ENCODE measurements around the gene PRKCE.
"Not testable (repeated sequence)": the region's sequence is repeated elsewhere in the genome, so short reads cannot be mapped to it uniquely, and the experiment has no call there.

PRKCE gene

GRCh38 chr2:45851576-45852304, 200.3 kb downstream of the PRKCE start:
- Histone ChIP-seq H3K4me3 (ENCODE audit: low read length in 2 of 2) (no peak overlapping the region), H3K27ac (ENCODE audit: low read length) (no peak overlapping the region), H3K27me3 (ENCODE audit: control insufficient read depth in 1 of 2, insufficient read depth in 2 of 2, low read length in 2 of 2) (no peaks in the 10 kb centered on the region), H3K36me3 (ENCODE audit: control insufficient read depth in 2 of 2, insufficient read depth in 2 of 2, low read length in 2 of 2) (no peaks in the 10 kb centered on the region), H3K4me1 (ENCODE audit: control insufficient read depth, insufficient read depth, low read length) (peaks cover 44% of the 10 kb centered on the region), H3K9ac (ENCODE audit: low read length in 2 of 2) (no peak overlapping the region), H3K9me3 (ENCODE audit: control insufficient read depth in 2 of 2, low read length in 2 of 2) (peaks cover 0 to 2% of the 10 kb centered on the region in 2 donors)

GRCh38 chr2:45852450-45853150, 201.1 kb downstream of the PRKCE start:
- peaks cover 44% of the 10 kb centered on the region for H3K4me1 ChIP-seq (ENCODE audit: control insufficient read depth, insufficient read depth, low read length)
- no peak overlapping the region for H3K27ac ChIP-seq (ENCODE audit: low read length)

GRCh38 chr2:45855374-45855773, 203.9 kb downstream of the PRKCE start:
- no peaks in the 10 kb centered on the region for H3K27me3 ChIP-seq (ENCODE audit: control insufficient read depth in 1 of 2, insufficient read depth in 2 of 2, low read length in 2 of 2)
- peak overlapping the region in 1 of 2 donors; percentile 30 for H3K4me3 ChIP-seq (ENCODE audit: low read length in 2 of 2)
- no peak overlapping the region for H3K27ac ChIP-seq (ENCODE audit: low read length)
- no peaks in the 10 kb centered on the region for H3K36me3 ChIP-seq (ENCODE audit: control insufficient read depth in 2 of 2, insufficient read depth in 2 of 2, low read length in 2 of 2)
- H3K9ac ChIP-seq (ENCODE audit: low read length in 2 of 2) = peak overlapping the region in 1 of 2 donors; percentile 18
- H3K4me1 ChIP-seq (ENCODE audit: control insufficient read depth, insufficient read depth, low read length) = peaks cover 40% of the 10 kb centered on the region
- peaks cover 0 to 2% of the 10 kb centered on the region in 2 donors for H3K9me3 ChIP-seq (ENCODE audit: control insufficient read depth in 2 of 2, low read length in 2 of 2)

More at GRCh38 chr2:45852450-45853150, 201.1 kb downstream of the PRKCE start:
- Histone ChIP-seq H3K4me3 (ENCODE audit: low read length in 2 of 2) (no peak overlapping the region), H3K9me3 (ENCODE audit: control insufficient read depth in 2 of 2, low read length in 2 of 2) (peaks cover 0 to 2% of the 10 kb centered on the region in 2 donors), H3K27me3 (ENCODE audit: control insufficient read depth in 1 of 2, insufficient read depth in 2 of 2, low read length in 2 of 2) (no peaks in the 10 kb centered on the region), H3K36me3 (ENCODE audit: control insufficient read depth in 2 of 2, insufficient read depth in 2 of 2, low read length in 2 of 2) (no peaks in the 10 kb centered on the region), H3K9ac (ENCODE audit: low read length in 2 of 2) (no peak overlapping the region)

GRCh38 chr2:45856391-45857274, 205.2 kb downstream of the PRKCE start:
- Histone ChIP-seq H3K27ac (ENCODE audit: low read length) (no peak overlapping the region), H3K27me3 (ENCODE audit: control insufficient read depth in 1 of 2, insufficient read depth in 2 of 2, low read length in 2 of 2) (no peaks in the 10 kb centered on the region), H3K9ac (ENCODE audit: low read length in 2 of 2) (no peak overlapping the region), H3K36me3 (ENCODE audit: control insufficient read depth in 2 of 2, insufficient read depth in 2 of 2, low read length in 2 of 2) (no peaks in the 10 kb centered on the region), H3K4me1 (ENCODE audit: control insufficient read depth, insufficient read depth, low read length) (peaks cover 48% of the 10 kb centered on the region), H3K4me3 (ENCODE audit: low read length in 2 of 2) (no peak overlapping the region), H3K9me3 (ENCODE audit: control insufficient read depth in 2 of 2, low read length in 2 of 2) (peaks cover 0 to 2% of the 10 kb centered on the region in 2 donors)

- Histone ChIP-seq H3K4me3 (ENCODE audit: low read length in 2 of 2) (no peak overlapping the region), H3K9me3 (ENCODE audit: control insufficient read depth in 2 of 2, low read length in 2 of 2) (peaks cover 0 to 2% of the 10 kb centered on the region in 2 donors), H3K27ac (ENCODE audit: low read length) (no peak overlapping the region), H3K9ac (ENCODE audit: low read length in 2 of 2) (no peak overlapping the region), H3K27me3 (ENCODE audit: control insufficient read depth in 1 of 2, insufficient read depth in 2 of 2, low read length in 2 of 2) (no peaks in the 10 kb centered on the region), H3K4me1 (ENCODE audit: control insufficient read depth, insufficient read depth, low read length) (peaks cover 43% of the 10 kb centered on the region), H3K36me3 (ENCODE audit: control insufficient read depth in 2 of 2, insufficient read depth in 2 of 2, low read length in 2 of 2) (no peaks in the 10 kb centered on the region)
Observed at GRCh38 chr2:45857275-45857609, 205.8 kb downstream of the PRKCE start.

GRCh38 chr2:45857867-45858520, 206.5 kb downstream of the PRKCE start:
- Histone ChIP-seq H3K27me3 (ENCODE audit: control insufficient read depth in 1 of 2, insufficient read depth in 2 of 2, low read length in 2 of 2) (no peaks in the 10 kb centered on the region), H3K9ac (ENCODE audit: low read length in 2 of 2) (no peak overlapping the region), H3K4me3 (ENCODE audit: low read length in 2 of 2) (no peak overlapping the region), H3K27ac (ENCODE audit: low read length) (no peak overlapping the region), H3K9me3 (ENCODE audit: control insufficient read depth in 2 of 2, low read length in 2 of 2) (peaks cover 0 to 2% of the 10 kb centered on the region in 2 donors), H3K36me3 (ENCODE audit: control insufficient read depth in 2 of 2, insufficient read depth in 2 of 2, low read length in 2 of 2) (no peaks in the 10 kb centered on the region), H3K4me1 (ENCODE audit: control insufficient read depth, insufficient read depth, low read length) (peaks cover 36% of the 10 kb centered on the region)

- peaks cover 32% of the 10 kb centered on the region for H3K4me1 ChIP-seq (ENCODE audit: control insufficient read depth, insufficient read depth, low read length)
- H3K27ac ChIP-seq (ENCODE audit: low read length); H3K9ac ChIP-seq (ENCODE audit: low read length in 2 of 2); H3K36me3 ChIP-seq (ENCODE audit: control insufficient read depth in 2 of 2, insufficient read depth in 2 of 2, low read length in 2 of 2); H3K4me3 ChIP-seq (ENCODE audit: low read length in 2 of 2); H3K9me3 ChIP-seq (ENCODE audit: control insufficient read depth in 2 of 2, low read length in 2 of 2); H3K27me3 ChIP-seq (ENCODE audit: control insufficient read depth in 1 of 2, insufficient read depth in 2 of 2, low read length in 2 of 2): not testable (repeated sequence)
Observed at GRCh38 chr2:45858872-45859271, 207.4 kb downstream of the PRKCE start.

GRCh38 chr2:45859682-45860081, 208.2 kb downstream of the PRKCE start:
- H3K36me3 ChIP-seq (ENCODE audit: control insufficient read depth in 2 of 2, insufficient read depth in 2 of 2, low read length in 2 of 2) = no peaks in the 10 kb centered on the region
- peaks cover 25% of the 10 kb centered on the region for H3K4me1 ChIP-seq (ENCODE audit: control insufficient read depth, insufficient read depth, low read length)
- peak overlapping the region; percentile 60 for H3K27ac ChIP-seq (ENCODE audit: low read length)
- H3K9me3 ChIP-seq (ENCODE audit: control insufficient read depth in 2 of 2, low read length in 2 of 2) = peaks cover 0 to 2% of the 10 kb centered on the region in 2 donors
- no peaks in the 10 kb centered on the region for H3K27me3 ChIP-seq (ENCODE audit: control insufficient read depth in 1 of 2, insufficient read depth in 2 of 2, low read length in 2 of 2)
- H3K4me3 ChIP-seq (ENCODE audit: low read length in 2 of 2) = no peak overlapping the region
- no peak overlapping the region for H3K9ac ChIP-seq (ENCODE audit: low read length in 2 of 2)

GRCh38 chr2:45860136-45861121, 209.0 kb downstream of the PRKCE start:
- Histone ChIP-seq H3K27ac (ENCODE audit: low read length) (peak overlapping the region; percentile 60), H3K27me3 (ENCODE audit: control insufficient read depth in 1 of 2, insufficient read depth in 2 of 2, low read length in 2 of 2) (no peaks in the 10 kb centered on the region), H3K9ac (ENCODE audit: low read length in 2 of 2) (peak overlapping the region; percentile 56 to 60), H3K36me3 (ENCODE audit: control insufficient read depth in 2 of 2, insufficient read depth in 2 of 2, low read length in 2 of 2) (no peaks in the 10 kb centered on the region), H3K4me3 (ENCODE audit: low read length in 2 of 2) (peak overlapping the region; percentile 44 to 73), H3K9me3 (ENCODE audit: control insufficient read depth in 2 of 2, low read length in 2 of 2) (peaks cover 0 to 2% of the 10 kb centered on the region in 2 donors), H3K4me1 (ENCODE audit: control insufficient read depth, insufficient read depth, low read length) (peaks cover 17% of the 10 kb centered on the region)
